ENCODE measurements around the gene HSD17B12. TPM values are rescaled to one million over a fixed set of nuclear protein-coding genes. Genes with fewer than 3 reads are reported as not detected.
A peak's percentile ranks its signal among the peaks of the same experiment; 100 is the strongest.

HSD17B12 gene
- polyA plus RNA-seq, 3 donors: 13.3 to 35.5 (median 30.4) TPM

DNA sequence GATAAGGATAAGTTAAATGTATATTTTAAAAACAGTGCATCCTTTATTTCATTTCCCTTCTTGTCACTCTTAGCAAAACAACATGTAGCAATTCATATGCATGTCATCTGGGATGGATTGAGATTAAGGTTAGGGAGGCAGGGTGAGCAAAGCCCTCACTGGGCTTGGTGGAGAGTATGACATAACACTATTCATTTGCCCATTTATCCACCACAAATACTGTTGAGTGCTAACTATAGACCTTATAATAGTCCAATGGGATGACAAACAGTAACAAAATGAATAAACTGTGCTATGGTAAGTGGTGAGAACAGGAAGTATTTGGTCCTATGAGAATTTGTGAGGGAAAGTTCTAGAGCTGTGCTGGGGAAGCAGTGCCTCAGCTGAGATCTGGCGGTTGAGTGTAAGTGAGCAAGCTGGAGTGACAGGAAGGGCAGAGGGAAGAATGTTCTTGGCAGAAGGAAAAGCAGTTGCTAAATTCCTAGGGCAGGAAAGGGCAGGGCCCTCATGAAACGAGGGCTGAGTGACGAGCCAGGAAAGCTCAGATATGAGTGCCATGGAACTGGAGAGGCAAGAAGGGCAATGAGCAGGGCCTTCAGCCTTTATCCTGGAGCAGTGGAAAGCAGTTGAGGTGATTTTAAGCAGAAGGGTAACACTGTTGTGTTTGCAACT, 6.7 kb downstream of the HSD17B12 start:
- Histone ChIP-seq H3K9ac (ENCODE audit: insufficient read depth, low read length, poor library complexity, severe bottlenecking) (no peak overlapping the region), H3K79me2 (ENCODE audit: insufficient read depth, low read length) (peaks cover 71% of the 10 kb centered on the region), H3K9me3 (replicated peaks in 1 of 2; ENCODE audit: control insufficient read depth in 1 of 2, insufficient read depth in 1 of 2, low read length in 2 of 2) (no peaks in the 10 kb centered on the region), H3K36me3 (replicated peaks in 1 of 2; ENCODE audit: control insufficient read depth in 1 of 2, insufficient read depth in 2 of 2, low read length in 2 of 2) (no peaks in the 10 kb centered on the region), H3K4me3 (replicated peaks in 1 of 3; ENCODE audit: low read depth in 2 of 3, low read length in 3 of 3) (peak overlapping the region in 1 of 3 experiments; percentile 5), H3K27me3 (ENCODE audit: control insufficient read depth in 2 of 2, insufficient read depth in 2 of 2, low read length in 2 of 2) (no peaks in the 10 kb centered on the region), H3K4me1 (ENCODE audit: control insufficient read depth in 1 of 2, insufficient read depth in 2 of 2, low read length in 2 of 2) (peaks cover 34 to 46% of the 10 kb centered on the region in 2 donors), H2AFZ (ENCODE audit: insufficient read depth, low read depth, low read length, poor library complexity, severe bottlenecking) (no peak overlapping the region), H3K27ac (ENCODE audit: low read depth in 1 of 2, low read length in 2 of 2) (peak overlapping the region; percentile 33 to 55), H3K4me2 (replicated peaks; ENCODE audit: extremely low read depth, low read length, poor library complexity, severe bottlenecking) (peak overlapping the region; percentile 2), H4K20me1 (ENCODE audit: insufficient read depth, low read length) (no peaks in the 10 kb centered on the region)
- intact Hi-C loops (cut with micrococcal nuclease): loop anchor here in 1 of 2 donors (10.0 kb wide), 2 partner anchors 98 to 178 kb away; no protein-coding TSS in a partner anchor
- H3K27ac Mint-ChIP-seq: peak overlapping the region; percentile 55 to 88 (median 79)
- H3K36me3 Mint-ChIP-seq: peaks cover 18 to 28% of the 10 kb centered on the region in 2 donors
- H3K4me3 Mint-ChIP-seq: peak overlapping the region; percentile 39 to 65
- no peaks in the 10 kb centered on the region for H3K27me3 Mint-ChIP-seq (ENCODE audit: low read depth in 3 of 3)
- H3K9me3 Mint-ChIP-seq: no peaks in the 10 kb centered on the region
- DNase-seq: peak in 1 of 3 donors; percentile 7
- peaks cover 64% of the 10 kb centered on the region for H3K4me1 Mint-ChIP-seq
- TF ChIP-seq, protein P1, sequence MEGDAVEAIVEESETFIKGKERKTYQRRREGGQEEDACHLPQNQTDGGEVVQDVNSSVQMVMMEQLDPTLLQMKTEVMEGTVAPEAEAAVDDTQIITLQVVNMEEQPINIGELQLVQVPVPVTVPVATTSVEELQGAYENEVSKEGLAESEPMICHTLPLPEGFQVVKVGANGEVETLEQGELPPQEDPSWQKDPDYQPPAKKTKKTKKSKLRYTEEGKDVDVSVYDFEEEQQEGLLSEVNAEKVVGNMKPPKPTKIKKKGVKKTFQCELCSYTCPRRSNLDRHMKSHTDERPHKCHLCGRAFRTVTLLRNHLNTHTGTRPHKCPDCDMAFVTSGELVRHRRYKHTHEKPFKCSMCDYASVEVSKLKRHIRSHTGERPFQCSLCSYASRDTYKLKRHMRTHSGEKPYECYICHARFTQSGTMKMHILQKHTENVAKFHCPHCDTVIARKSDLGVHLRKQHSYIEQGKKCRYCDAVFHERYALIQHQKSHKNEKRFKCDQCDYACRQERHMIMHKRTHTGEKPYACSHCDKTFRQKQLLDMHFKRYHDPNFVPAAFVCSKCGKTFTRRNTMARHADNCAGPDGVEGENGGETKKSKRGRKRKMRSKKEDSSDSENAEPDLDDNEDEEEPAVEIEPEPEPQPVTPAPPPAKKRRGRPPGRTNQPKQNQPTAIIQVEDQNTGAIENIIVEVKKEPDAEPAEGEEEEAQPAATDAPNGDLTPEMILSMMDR (IDR thresholded peaks at IDR 0.05): no peak
- WGBS (ENCODE audit: insufficient coverage): 4% methylated on average over 3 of the region's 3 CpGs

DNA sequence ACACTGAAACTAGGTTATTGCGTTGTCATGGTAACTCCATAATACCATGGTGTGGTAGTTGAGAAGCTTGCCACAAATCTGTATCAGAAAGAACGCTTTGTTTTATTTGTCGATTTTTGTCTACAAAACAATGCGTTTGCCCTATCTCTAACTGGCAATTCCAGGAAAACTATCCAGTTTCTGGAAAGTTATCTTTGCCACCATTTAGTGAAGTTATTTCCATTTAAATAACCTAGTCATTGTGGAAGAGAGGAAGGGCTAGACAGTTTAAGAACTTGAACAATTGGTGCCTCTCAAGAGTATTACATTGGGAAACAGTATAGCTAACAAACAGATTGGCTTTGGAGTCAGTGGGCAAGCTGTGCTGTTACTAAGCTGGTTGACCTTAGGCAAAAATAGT, 7.9 kb downstream of the HSD17B12 start:
- Histone ChIP-seq H3K79me2 (ENCODE audit: insufficient read depth, low read length) (peaks cover 69% of the 10 kb centered on the region), H3K27me3 (ENCODE audit: control insufficient read depth in 2 of 2, insufficient read depth in 2 of 2, low read length in 2 of 2) (no peaks in the 10 kb centered on the region), H2AFZ (ENCODE audit: insufficient read depth, low read depth, low read length, poor library complexity, severe bottlenecking) (no peak overlapping the region), H3K27ac (ENCODE audit: low read depth in 1 of 2, low read length in 2 of 2) (peak overlapping the region in 1 of 2 donors; percentile 10), H3K36me3 (replicated peaks in 1 of 2; ENCODE audit: control insufficient read depth in 1 of 2, insufficient read depth in 2 of 2, low read length in 2 of 2) (no peaks in the 10 kb centered on the region), H3K9me3 (replicated peaks in 1 of 2; ENCODE audit: control insufficient read depth in 1 of 2, insufficient read depth in 1 of 2, low read length in 2 of 2) (no peaks in the 10 kb centered on the region), H3K4me3 (replicated peaks in 1 of 3; ENCODE audit: low read depth in 2 of 3, low read length in 3 of 3) (no peak overlapping the region), H3K4me2 (replicated peaks; ENCODE audit: extremely low read depth, low read length, poor library complexity, severe bottlenecking) (no peak overlapping the region), H3K4me1 (ENCODE audit: control insufficient read depth in 1 of 2, insufficient read depth in 2 of 2, low read length in 2 of 2) (peaks cover 30 to 41% of the 10 kb centered on the region in 2 donors), H4K20me1 (ENCODE audit: insufficient read depth, low read length) (no peaks in the 10 kb centered on the region), H3K9ac (ENCODE audit: insufficient read depth, low read length, poor library complexity, severe bottlenecking) (no peak overlapping the region)
- no peak for DNase-seq
- TF ChIP-seq, protein P1 (IDR thresholded peaks at IDR 0.05): no peak
- Mint-ChIP-seq H3K4me3 (no peak overlapping the region), H3K4me1 (peaks cover 56% of the 10 kb centered on the region), H3K27ac (peak overlapping the region in 1 of 7 donors; percentile 11), H3K36me3 (peaks cover 10 to 21% of the 10 kb centered on the region in 2 donors), H3K9me3 (no peaks in the 10 kb centered on the region), H3K27me3 (ENCODE audit: low read depth in 3 of 3) (no peaks in the 10 kb centered on the region)
- intact Hi-C loops (cut with micrococcal nuclease): loop anchor here in 1 of 2 donors (10.0 kb wide), 2 partner anchors 96 to 176 kb away; no protein-coding TSS in a partner anchor
- WGBS (ENCODE audit: insufficient coverage): 0% methylated on average over 1 of the region's 4 CpGs
